Activated naive CD8-positive, alpha-beta T cell treated with anti-CD3 and anti-CD28 coated beads, Interleukin-2, amount 50 U/mL, for 24 hours (primary cell): ENCODE measurements around the gene TMX2.
"Not testable (repeated sequence)": the region's sequence is repeated elsewhere in the genome, so short reads cannot be mapped to it uniquely, and the experiment has no call there.

Source experiments
- ATAC-seq: fragments of 150-1000 bp; cut with Tn5 transposase; one replicate; pipeline ENCODE4 v1.10.0; 2021
- DNase-seq: peaks from one replicate; pipeline ENCODE4 v3.0.0; 2021
- H3K27ac Mint-ChIP-seq: one replicate; pipeline ENCODE4 v1.8.0; 2021; ENCODE audit warnings: mild to moderate bottlenecking, mixed read lengths
- H3K27me3 Mint-ChIP-seq: one replicate; pipeline ENCODE4 v1.8.0; 2021; ENCODE audit warnings: mixed read lengths
- H3K36me3 Mint-ChIP-seq: one replicate; pipeline ENCODE4 v1.8.0; 2021; ENCODE audit warnings: low read depth, mixed read lengths
- H3K4me1 Mint-ChIP-seq: one replicate; pipeline ENCODE4 v1.8.0; 2021; ENCODE audit warnings: mixed read lengths
- H3K4me3 Mint-ChIP-seq: one replicate; pipeline ENCODE4 v1.8.0; 2021; ENCODE audit warnings: mild to moderate bottlenecking, moderate library complexity, mixed read lengths
- H3K9me3 Mint-ChIP-seq: one replicate; pipeline ENCODE4 v1.8.0; 2021; ENCODE audit warnings: mixed read lengths

Gene TMX2

GRCh38 chr11:57700425-57700824, 12.0 kb upstream of the TMX2 start:
- Mint-ChIP-seq H3K27me3 (no peaks in the 10 kb centered on the region), H3K9me3 (no peaks in the 10 kb centered on the region), H3K4me3 (no peak overlapping the region), H3K4me1 (no peaks in the 10 kb centered on the region), H3K36me3 (peaks cover 42% of the 10 kb centered on the region), H3K27ac (no peak overlapping the region)
- no peak for DNase-seq
- no peak for ATAC-seq

GRCh38 chr11:57703341-57703740, 9.1 kb upstream of the TMX2 start:
- peaks cover 4% of the 10 kb centered on the region for H3K4me1 Mint-ChIP-seq
- H3K9me3 Mint-ChIP-seq = no peaks in the 10 kb centered on the region
- H3K27me3 Mint-ChIP-seq = no peaks in the 10 kb centered on the region
- H3K36me3 Mint-ChIP-seq = peaks cover 33% of the 10 kb centered on the region
- H3K27ac Mint-ChIP-seq = peak overlapping the region; percentile 59
- ATAC-seq (no peak), DNase-seq (no peak)
- H3K4me3 Mint-ChIP-seq = no peak overlapping the region

- Mint-ChIP-seq H3K27ac (no peak overlapping the region), H3K27me3 (no peaks in the 10 kb centered on the region), H3K4me3 (no peak overlapping the region), H3K9me3 (no peaks in the 10 kb centered on the region), H3K36me3 (peaks cover 23% of the 10 kb centered on the region), H3K4me1 (peaks cover 8% of the 10 kb centered on the region)
- ATAC-seq = no peak
- no peak for DNase-seq
These were observed 7.5 kb upstream of the TMX2 start for GRCh38 chr11:57704932-57705331.

GRCh38 chr11:57705432-57705831, 7.0 kb upstream of the TMX2 start:
- H3K4me3 Mint-ChIP-seq, DNase-seq, H3K27me3 Mint-ChIP-seq, ATAC-seq, H3K27ac Mint-ChIP-seq, H3K9me3 Mint-ChIP-seq: not testable (repeated sequence)
- Mint-ChIP-seq H3K4me1 (peaks cover 12% of the 10 kb centered on the region), H3K36me3 (peaks cover 19% of the 10 kb centered on the region)

- no peak for ATAC-seq
- peak overlapping the region; percentile 52 for H3K27ac Mint-ChIP-seq
- DNase-seq = no peak
- no peaks in the 10 kb centered on the region for H3K9me3 Mint-ChIP-seq
- H3K4me3 Mint-ChIP-seq = no peak overlapping the region
- H3K4me1 Mint-ChIP-seq = peaks cover 43% of the 10 kb centered on the region
- no peaks in the 10 kb centered on the region for H3K27me3 Mint-ChIP-seq
- H3K36me3 Mint-ChIP-seq = peaks cover 9% of the 10 kb centered on the region
These were observed 2.5 kb upstream of the TMX2 start for GRCh38 chr11:57709802-57710367.

GRCh38 chr11:57711414-57712255, 758 bp upstream of the TMX2 start, which contains the start of gene MED19:
Gene MED19, minus strand, starts transcription at chr11:57712215. Its CDS starts 36 bp downstream, at chr11:57712179.
- peak within 1 kb of the TSS; percentile 99 for H3K4me3 Mint-ChIP-seq
- peak; percentile 51 for ATAC-seq
- no peaks in the 10 kb centered on the region for H3K27me3 Mint-ChIP-seq
- DNase-seq = peak; percentile 73
- H3K4me1 Mint-ChIP-seq = peaks cover 45% of the 10 kb centered on the region
- H3K36me3 Mint-ChIP-seq = peaks cover 11% of the 10 kb centered on the region
- H3K9me3 Mint-ChIP-seq = no peaks in the 10 kb centered on the region
- peak within 1 kb of the TSS; percentile 96 for H3K27ac Mint-ChIP-seq

GRCh38 chr11:57713835-57714234, 1.4 kb downstream of the TMX2 start:
- Mint-ChIP-seq H3K4me1 (peaks cover 39% of the 10 kb centered on the region), H3K9me3 (no peaks in the 10 kb centered on the region), H3K27ac (peak overlapping the region; percentile 96), H3K27me3 (no peaks in the 10 kb centered on the region), H3K36me3 (peaks cover 15% of the 10 kb centered on the region), H3K4me3 (peak overlapping the region; percentile 99)
- ATAC-seq (no peak), DNase-seq (no peak)

GRCh38 chr11:57716726-57717125, 4.3 kb downstream of the TMX2 start:
- Mint-ChIP-seq H3K4me1 (peaks cover 21% of the 10 kb centered on the region), H3K36me3 (peaks cover 20% of the 10 kb centered on the region)
- H3K4me3 Mint-ChIP-seq, ATAC-seq, H3K27me3 Mint-ChIP-seq, H3K9me3 Mint-ChIP-seq, DNase-seq, H3K27ac Mint-ChIP-seq: not testable (repeated sequence)

- Mint-ChIP-seq H3K9me3 (no peaks in the 10 kb centered on the region), H3K36me3 (peaks cover 14% of the 10 kb centered on the region), H3K27ac (no peak overlapping the region), H3K27me3 (no peaks in the 10 kb centered on the region), H3K4me1 (peaks cover 7% of the 10 kb centered on the region), H3K4me3 (no peak overlapping the region)
- no peak for ATAC-seq
- no peak for DNase-seq
These were observed 14.8 kb downstream of the TMX2 start for GRCh38 chr11:57727185-57727584.

- Mint-ChIP-seq H3K4me3 (no peak overlapping the region), H3K36me3 (peaks cover 14% of the 10 kb centered on the region), H3K9me3 (no peaks in the 10 kb centered on the region), H3K27ac (peak overlapping the region; percentile 31), H3K27me3 (no peaks in the 10 kb centered on the region), H3K4me1 (peaks cover 8% of the 10 kb centered on the region)
- DNase-seq = no peak
- peak; percentile 71 for ATAC-seq
These were observed 16.4 kb downstream of the TMX2 start for GRCh38 chr11:57728829-57729228.

- no peaks in the 10 kb centered on the region for H3K9me3 Mint-ChIP-seq
- H3K36me3 Mint-ChIP-seq = peaks cover 18% of the 10 kb centered on the region
- H3K4me3 Mint-ChIP-seq = no peak overlapping the region
- H3K27ac Mint-ChIP-seq = no peak overlapping the region
- no peaks in the 10 kb centered on the region for H3K27me3 Mint-ChIP-seq
- DNase-seq (no peak), ATAC-seq (no peak)
- H3K4me1 Mint-ChIP-seq = peaks cover 8% of the 10 kb centered on the region
These were observed 17.1 kb downstream of the TMX2 start for GRCh38 chr11:57729479-57729878.

- peaks cover 8% of the 10 kb centered on the region for H3K4me1 Mint-ChIP-seq
- DNase-seq (no peak), ATAC-seq (no peak)
- no peak overlapping the region for H3K4me3 Mint-ChIP-seq
- no peaks in the 10 kb centered on the region for H3K9me3 Mint-ChIP-seq
- H3K27ac Mint-ChIP-seq = no peak overlapping the region
- H3K36me3 Mint-ChIP-seq = peaks cover 22% of the 10 kb centered on the region
- no peaks in the 10 kb centered on the region for H3K27me3 Mint-ChIP-seq
These were observed 20.3 kb downstream of the TMX2 start for GRCh38 chr11:57732661-57733060.

- H3K4me3 Mint-ChIP-seq = no peak overlapping the region
These were observed 23.4 kb downstream of the TMX2 start for GRCh38 chr11:57735619-57736298.

GRCh38 chr11:57741132-57742086, 29.0 kb downstream of the TMX2 start, which contains the start of gene SELENOH:
Gene SELENOH, plus strand, starts transcription at chr11:57741491. Its CDS starts 105 bp downstream, at chr11:57741596.
- peaks cover 51% of the 10 kb centered on the region for H3K36me3 Mint-ChIP-seq
- peak; percentile 95 for ATAC-seq

More at GRCh38 chr11:57735619-57736298, 23.4 kb downstream of the TMX2 start:
- Mint-ChIP-seq H3K27ac (no peak overlapping the region), H3K4me1 (peaks cover 7% of the 10 kb centered on the region), H3K36me3 (peaks cover 26% of the 10 kb centered on the region), H3K27me3 (no peaks in the 10 kb centered on the region), H3K9me3 (no peaks in the 10 kb centered on the region)
- DNase-seq (no peak), ATAC-seq (no peak)

More at GRCh38 chr11:57741132-57742086, 29.0 kb downstream of the TMX2 start, which contains the start of gene SELENOH:
- DNase-seq = peak; percentile 95
- Mint-ChIP-seq H3K27ac (peak within 1 kb of the TSS; percentile 98), H3K4me1 (peaks cover 50% of the 10 kb centered on the region), H3K4me3 (peak within 1 kb of the TSS; percentile 98), H3K9me3 (no peaks in the 10 kb centered on the region), H3K27me3 (no peaks in the 10 kb centered on the region)
